NCI-H748 (cell line): ENCODE results near the gene CARD18.
"Not testable (repeated sequence)": the region's sequence is repeated elsewhere in the genome, so short reads cannot be mapped to it uniquely, and the experiment has no call there.

ENCODE experiments used
- DNase-seq: peaks from one replicate; lab custom pipeline; 2025; ENCODE audit not compliant: unreplicated experiment; lab: John Stamatoyannopoulos, UW

CARD18 gene

DNA sequence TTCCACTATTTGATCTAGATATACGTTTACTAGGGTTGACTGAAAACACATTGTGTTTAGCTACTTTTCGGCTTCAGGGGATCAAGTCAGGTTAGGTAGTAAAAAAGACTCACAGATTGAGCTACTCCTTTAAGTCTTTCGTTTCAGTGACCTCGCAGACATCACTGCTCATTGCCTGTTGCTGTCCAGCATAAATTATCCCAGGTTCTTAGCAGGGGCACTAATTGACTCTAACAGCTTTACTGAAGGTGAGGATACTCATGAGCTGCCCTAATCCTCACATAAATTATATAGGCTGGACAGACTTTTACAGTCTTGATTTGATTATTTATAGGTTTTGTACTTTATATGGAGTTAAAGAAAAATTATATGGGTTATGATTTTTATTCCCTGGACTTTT is 3.7 kb downstream of the CARD18 start:
- DNase-seq = no peak

GRCh38 chr11:105132716-105133511 is 6.7 kb downstream of the CARD18 start:
- no peak for DNase-seq

GRCh38 chr11:105130189-105130813 is 9.3 kb downstream of the CARD18 start:
- DNase-seq = no peak

GRCh38 chr11:105124756-105125155 is 14.8 kb downstream of the CARD18 start:
- DNase-seq = no peak

DNA sequence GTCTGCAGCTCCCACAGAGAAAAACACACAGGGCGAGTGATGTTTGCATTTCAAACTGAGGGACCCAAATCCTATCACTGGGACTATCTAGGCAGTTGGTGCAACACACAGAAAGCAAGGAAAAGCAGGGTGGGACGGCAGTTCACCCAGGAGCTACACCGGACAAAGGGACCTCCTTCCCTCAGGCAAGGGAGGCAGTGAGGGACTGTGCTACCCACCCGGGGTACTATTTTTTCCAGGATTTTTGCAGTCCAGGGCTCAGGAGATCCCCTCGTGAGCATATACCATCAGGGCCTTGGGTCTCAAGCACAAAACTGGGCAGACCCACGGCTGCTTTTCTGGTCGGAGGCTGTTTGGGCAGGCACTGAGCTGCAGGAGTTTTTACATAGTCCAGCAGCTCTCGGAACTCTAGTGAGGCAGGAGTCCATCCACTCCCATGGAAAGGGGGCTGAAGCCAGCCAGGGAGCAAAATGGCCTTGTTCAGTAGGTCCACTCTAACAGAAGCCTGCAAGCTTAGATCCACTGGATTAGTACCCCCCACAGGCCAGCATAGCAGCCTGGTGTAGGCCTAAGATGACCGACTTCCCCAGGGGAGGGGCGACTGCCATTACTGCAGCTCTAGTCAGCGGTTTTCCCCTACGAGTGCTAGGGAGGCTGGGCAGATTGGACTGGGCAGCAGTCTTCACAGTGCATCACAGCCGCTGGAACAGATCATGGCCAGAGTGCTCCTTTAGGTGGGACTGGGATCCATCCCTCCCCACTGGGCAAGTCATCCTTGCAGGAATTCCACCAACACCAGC is 28.2 kb downstream of the CARD18 start:
- no peak for DNase-seq

GRCh38 chr11:105110688-105111030 is 28.9 kb downstream of the CARD18 start:
- DNase-seq = no peak

GRCh38 chr11:105109855-105110687 is 29.5 kb downstream of the CARD18 start:
- DNase-seq = no peak

GRCh38 chr11:105109321-105109720 is 30.2 kb downstream of the CARD18 start:
- DNase-seq = no peak

GRCh38 chr11:105108247-105108646 is 31.3 kb downstream of the CARD18 start:
- no peak for DNase-seq

DNA sequence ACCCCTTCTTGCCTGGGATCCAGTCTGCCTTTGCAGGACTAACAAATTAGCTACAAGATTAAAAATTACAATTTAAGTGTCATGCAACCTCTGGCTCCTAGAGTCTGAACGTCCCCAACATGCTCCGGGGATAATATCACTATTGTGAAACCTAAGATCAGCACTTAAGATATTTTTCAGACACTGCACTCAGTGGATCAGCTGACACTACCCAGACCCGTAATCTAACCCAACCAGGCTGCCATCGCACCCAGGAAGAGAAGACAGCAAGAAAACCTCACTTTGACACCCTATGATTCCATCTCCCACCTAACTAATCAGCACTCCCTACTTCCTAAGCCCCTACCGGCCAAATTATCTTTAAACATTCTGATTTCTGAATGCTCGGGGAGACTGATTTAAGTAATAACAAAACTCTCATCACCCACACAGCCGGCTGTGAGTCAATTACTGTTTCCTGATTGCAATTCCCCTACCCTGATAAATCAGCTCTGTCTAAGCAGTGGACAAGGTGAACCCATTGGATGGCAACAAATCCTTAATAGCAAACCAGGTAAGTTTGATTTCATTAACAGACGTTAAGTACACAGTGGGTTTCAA is 32.2 kb downstream of the CARD18 start:
- not testable (repeated sequence) for DNase-seq

- no peak for DNase-seq
Observed at GRCh38 chr11:105106140-105106539, 33.4 kb downstream of the CARD18 start.

DNA sequence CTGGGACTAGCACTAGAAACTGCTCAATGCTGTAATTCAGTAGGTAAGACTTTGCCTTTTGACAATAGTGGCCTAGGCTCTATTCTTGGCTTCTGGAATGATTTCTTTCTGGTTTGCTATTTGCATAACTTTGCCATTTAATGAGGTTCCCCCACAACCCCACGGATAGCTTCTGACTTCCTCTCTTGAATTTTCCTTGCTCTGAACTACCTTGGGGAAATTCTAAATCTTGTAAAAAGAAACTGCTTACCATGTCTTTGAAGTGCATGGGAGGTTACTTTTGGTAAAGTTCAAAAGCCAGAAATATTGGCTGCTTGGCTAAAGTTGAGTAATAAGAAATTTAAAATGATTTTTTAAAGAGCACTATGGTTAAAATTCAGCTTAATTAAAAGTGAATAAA is 35.3 kb downstream of the CARD18 start:
- no peak for DNase-seq

GRCh38 chr11:105103336-105103735 is 36.2 kb downstream of the CARD18 start:
- DNase-seq = no peak

GRCh38 chr11:105102079-105102581 is 37.4 kb downstream of the CARD18 start:
- DNase-seq = not testable (repeated sequence)

- DNase-seq = no peak
Observed at GRCh38 chr11:105100981-105101630, 38.5 kb downstream of the CARD18 start.

DNA sequence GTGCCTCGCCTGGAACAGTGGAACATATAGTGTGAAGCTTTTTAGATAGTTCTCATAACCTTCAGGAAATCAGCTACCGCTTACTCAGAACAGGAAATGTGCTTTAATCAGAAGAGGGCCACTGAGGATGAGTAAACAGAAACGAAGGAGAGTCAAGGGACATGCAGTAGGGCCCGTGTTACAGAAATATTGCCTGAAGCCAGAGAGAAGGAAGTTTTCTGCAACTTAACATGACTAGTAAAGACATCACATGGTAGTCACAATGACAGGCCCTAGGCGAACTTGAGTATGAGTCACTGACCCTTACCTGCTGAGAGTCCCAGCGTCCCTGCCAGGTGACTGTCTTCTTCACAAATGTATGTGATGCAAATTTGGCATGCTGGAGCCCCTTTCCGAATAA is 39.4 kb downstream of the CARD18 start:
- DNase-seq = no peak

DNA sequence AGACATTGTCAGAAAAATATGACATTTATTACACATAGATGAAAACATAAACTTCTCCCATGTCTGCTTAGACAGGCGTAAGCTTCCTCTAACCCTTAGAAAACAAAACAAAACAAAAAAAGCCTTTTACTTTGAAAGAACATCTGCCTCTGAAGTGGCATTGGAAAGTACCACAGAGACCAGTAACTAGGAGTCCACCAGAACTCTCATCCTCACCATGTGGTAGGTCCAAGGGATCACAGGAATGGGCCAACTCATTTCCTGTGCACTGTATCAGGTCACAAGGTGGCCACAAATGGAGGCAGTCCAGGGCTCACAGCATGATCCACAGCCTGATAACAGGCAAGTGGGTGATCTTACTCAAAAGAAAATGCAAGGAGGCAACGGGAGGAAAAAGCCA is 40.0 kb downstream of the CARD18 start:
- DNase-seq = not testable (repeated sequence)

DNA sequence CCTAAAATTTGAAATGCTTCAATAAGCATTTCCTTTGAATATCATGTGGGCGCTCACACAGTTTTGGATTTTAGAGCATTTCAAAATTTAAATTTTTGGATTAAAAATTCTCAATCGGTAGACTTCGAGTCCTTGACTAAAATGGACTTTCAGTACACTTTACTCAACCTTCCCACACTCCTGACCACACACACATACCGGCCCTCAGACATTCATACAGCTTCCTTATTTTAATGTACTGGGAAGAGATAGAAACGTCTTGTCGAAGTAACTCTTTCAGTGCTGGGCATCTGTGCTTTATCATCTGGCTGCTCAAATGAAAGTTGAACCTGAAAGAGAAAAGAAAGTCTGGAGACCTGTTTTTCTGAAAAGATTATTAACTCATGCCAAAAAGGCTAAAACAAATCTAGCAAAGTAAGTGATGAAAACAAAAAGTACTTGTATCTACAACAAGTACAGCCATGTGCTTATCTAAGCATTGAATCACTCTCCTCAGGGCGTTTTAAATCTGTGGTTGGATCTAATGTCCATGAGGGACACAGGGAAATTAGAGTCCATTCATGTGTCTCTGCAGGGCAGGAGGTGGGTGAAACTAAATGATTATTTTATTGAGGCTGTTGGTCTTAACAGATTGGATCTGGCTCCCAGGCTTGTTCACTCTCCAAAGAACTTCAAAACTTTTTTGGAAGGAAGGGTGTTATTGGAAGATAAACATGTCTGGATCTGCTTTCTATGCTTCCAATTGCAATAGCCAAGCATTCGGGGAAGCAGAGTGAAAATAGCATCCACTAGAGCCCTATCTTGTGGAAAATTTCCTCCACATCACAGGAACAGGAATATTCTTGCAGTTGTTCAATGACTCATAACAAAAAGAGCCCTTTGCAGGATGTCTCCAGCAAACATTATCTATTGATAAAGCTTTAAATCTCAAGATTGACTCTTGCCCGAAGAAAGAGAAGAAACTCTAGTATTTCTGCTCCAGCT is 47.0 kb downstream of the CARD18 start:
- no peak for DNase-seq
